HG03520 (cell line): ENCODE results near the gene IL1A.

Experiments
- ATAC-seq: cut with Tn5 transposase; IDR thresholded peaks from one replicate; pipeline ENCODE4 v1.9.1; 2021; ENCODE audit warnings: mild to moderate bottlenecking, moderate library complexity; ENCODE audit not compliant: unreplicated experiment

Gene IL1A

GRCh38 chr2:112728029-112728362, 56.3 kb downstream of the IL1A start:
- no peak for ATAC-seq

GRCh38 chr2:112727276-112728028, 56.8 kb downstream of the IL1A start:
- ATAC-seq, result no peak

GRCh38 chr2:112726487-112727190, 57.7 kb downstream of the IL1A start:
- ATAC-seq, result peak; percentile 64

- peak; percentile 56 for ATAC-seq
These were observed 58.5 kb downstream of the IL1A start for GRCh38 chr2:112725545-112726457.

GRCh38 chr2:112724591-112725525, 59.4 kb downstream of the IL1A start:
- ATAC-seq, result no peak

GRCh38 chr2:112723995-112724394, 60.3 kb downstream of the IL1A start:
- ATAC-seq, result no peak
